GM19043 (cell line): ENCODE data around the gene STRADB.
"Not testable (repeated sequence)": the region's sequence is repeated elsewhere in the genome, so short reads cannot be mapped to it uniquely, and the experiment has no call there.

ENCODE experiments used
- ATAC-seq: cut with Tn5 transposase; IDR thresholded peaks from one replicate; pipeline ENCODE4 v1.9.1; 2021; ENCODE audit warnings: low read depth; ENCODE audit not compliant: unreplicated experiment

Gene STRADB

DNA sequence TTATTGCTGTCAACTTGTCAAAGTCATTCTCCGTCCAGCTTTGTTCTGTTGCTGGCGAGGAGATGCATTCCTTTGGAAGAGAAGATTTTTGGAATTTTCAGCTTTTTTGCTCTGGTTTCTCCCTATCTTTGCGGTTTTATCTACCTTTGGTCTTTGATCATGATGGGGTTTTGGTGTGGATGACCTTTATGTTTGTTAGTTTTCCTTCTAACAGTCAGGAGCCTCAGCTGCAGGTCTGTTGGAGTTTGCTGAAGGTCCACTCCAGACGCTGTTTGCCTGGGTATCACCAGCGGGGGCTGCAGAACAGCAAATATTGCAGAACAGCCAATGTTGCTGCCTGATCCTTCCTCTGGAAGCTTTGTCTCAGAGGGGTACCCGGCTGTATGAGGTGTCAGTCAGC lies 21.7 kb upstream of the STRADB start:
- ATAC-seq = not testable (repeated sequence)

GRCh38 chr2:201430322-201430721 lies 21.2 kb upstream of the STRADB start:
- ATAC-seq = not testable (repeated sequence)

DNA sequence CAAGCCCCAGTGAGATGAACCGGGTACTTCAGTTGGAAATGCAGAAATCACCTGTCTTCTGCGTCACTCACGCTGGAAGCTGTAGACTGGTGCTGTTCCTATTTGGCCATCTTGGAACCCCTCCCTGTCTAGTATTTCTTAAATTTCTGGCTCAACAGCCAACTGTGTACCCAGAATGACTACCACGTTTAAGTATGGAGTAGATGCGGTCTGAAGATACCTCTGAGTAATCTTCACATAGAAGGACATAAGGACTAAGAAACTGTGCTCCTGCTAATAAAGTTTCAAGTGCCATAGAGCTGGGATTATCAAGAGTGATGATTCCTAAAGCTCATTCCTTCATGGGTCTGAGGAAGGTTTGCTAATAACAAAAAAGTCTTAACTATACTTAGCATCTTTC lies 20.7 kb upstream of the STRADB start:
- ATAC-seq = no peak

DNA sequence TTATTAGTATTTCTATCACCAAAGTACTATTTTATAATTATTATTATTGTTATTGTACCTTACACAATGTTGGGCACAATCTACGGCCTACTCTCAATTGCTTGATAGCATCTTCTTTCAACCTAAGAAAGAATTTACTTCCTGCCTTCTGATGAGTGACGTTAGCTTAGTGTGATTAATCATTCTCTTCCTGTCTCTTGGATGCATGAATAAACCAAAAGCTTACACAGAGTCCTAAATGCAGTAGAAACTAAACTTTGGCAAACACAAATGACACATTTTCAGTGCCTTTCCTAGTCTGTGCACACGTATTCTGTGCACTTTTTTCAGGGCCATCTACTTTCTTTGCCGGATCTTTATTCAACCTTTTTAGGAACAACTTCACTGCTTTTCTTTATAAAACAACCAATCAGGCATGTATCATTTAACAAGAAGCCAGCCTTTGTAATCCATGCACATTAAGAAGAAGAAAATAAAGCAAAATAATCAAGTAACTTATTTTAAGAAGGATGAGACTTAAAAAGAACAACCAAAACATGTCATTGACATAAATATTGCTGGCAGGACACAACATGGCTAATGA lies 19.4 kb upstream of the STRADB start:
- ATAC-seq = no peak

DNA sequence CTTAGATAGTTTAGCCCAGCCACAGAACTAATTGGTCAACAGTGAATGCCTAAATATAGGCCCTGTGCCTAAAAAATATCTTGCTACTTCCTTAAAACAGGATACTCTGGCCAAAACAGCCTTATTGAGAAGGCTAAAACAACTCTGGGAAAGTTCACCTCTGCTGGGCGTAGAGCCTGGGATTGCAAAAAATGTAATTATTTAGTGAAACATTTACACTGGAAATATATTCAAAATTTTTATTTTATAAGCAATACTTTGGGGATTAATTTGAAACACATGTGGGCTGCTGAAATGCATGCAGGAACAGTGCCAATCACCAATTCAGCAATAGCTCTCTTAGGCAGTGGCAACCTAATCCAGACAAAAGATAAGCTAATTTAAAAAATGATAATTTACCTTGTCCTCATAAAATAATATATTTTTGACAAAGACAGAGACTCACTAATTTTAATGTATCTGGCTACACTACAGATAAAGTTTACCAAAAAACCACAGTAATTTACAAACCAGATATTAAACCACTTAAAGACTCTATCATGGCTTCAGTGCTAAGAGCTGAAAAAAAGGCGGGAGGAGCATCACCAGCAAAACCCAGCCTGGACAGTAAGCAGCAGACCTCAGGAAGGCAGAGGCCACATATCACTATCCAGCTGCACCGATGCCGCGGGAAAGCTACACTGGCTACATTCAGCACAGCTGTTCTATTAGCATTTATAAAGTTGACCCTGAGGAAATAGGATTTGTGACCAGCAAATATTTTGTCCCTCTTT lies 18.7 kb upstream of the STRADB start:
- no peak for ATAC-seq

DNA sequence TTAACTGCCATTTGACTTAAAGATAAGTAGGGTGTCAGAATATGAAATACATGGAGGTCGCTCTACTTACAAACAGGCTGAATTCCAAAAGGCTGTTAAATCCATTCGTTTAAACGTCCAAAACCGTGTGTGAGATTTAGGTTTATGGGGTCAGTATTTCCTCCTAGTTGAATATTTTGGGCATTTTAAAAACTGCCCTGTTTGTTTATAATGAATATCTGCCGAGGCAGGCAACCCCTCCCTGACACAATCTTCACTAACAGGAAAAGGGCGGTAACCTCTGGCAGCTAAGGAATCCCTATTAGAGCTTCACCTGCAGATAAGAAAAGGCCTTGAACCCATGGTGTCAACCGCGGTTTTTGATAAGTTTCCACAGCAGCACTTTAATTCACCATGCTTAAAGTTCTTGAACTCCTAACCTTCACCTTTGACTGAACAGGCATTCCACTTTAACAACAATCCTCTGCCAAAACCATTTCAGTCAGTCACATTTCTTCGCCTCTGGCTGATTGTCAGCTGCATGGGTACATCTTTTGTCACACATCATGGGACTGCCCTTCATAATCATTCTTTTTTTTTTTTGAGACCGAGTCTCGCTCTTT lies 18.0 kb upstream of the STRADB start:
- no peak for ATAC-seq

DNA sequence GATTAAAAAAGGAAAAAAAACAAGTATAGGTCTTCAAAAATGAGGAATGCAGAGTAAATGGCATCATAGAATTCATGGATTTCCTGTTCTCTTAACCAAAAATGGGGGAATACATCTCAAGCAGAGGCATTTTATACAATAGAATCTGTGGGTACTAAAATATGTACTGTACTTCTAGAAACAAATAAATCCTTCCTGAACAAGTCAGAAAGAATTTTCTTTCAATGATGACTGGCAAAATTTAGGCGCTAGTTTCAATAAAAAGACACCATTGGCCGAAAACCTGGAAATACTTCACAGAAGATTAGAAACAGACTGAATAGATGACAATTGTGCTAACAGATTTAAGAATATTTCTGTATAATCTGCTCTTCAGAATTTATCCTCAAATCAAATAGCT lies 15.4 kb upstream of the STRADB start:
- ATAC-seq = no peak

DNA sequence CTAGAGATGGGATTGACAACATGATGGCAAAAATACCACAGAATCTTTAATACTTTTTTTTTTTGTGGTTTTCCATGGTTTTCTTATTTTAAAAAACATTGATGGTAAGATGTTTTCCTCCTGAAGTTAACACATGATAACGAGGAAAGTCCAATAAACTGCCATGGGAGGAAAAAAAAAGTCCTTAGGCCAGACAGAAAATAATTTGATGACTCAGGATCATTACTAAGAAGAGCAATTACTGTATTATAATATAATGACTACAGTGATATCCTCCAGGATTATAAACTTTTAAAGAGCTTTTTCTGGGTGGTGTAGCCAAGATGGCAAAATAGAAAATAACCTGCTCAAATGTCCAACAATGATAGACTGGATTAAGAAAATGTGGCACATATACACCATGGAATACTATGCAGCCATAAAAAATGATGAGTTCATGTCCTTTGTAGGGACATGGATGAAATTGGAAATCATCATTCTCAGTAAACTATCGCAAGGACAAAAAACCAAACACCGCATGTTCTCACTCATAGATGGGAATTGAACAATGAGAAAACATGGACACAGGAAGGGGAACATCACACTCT lies 12.1 kb upstream of the STRADB start:
- ATAC-seq = not testable (repeated sequence)

GRCh38 chr2:201440182-201440581 lies 11.4 kb upstream of the STRADB start:
- ATAC-seq = no peak

- ATAC-seq = no peak
Measured at GRCh38 chr2:201441409-201441808, 10.1 kb upstream of the STRADB start.

DNA sequence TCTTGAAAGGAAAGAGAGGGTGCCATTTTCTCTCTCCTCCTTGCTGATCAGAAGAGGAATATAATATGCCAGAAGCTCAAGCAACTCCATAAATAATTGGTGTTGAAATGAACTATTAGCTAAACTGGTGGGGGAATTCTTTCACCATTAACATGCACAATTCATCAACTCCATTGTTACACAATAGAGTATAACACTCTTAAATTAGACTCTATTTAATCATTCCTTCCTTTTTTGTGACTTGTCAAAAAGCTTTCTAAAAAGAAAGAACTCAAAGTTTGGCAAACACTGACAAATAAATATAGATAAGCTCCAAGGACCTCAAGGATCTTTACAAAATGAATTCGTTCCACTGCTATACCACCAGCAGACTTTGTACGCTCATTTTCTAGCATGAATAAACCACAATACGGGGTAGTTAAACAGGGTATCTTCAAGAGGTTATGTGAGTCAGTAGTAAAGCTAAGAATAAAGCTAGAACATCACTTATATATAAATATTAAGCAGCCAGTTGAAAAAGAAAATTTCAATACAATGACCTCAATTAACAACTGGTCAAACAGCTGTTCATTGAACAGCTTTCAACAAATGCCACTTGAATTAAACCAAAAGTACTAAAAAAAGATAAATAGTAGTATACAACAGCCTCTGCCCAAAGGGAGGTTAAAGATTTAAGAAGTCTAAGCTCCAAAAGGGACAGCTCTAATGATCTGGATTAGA lies 6.6 kb upstream of the STRADB start:
- ATAC-seq = no peak

DNA sequence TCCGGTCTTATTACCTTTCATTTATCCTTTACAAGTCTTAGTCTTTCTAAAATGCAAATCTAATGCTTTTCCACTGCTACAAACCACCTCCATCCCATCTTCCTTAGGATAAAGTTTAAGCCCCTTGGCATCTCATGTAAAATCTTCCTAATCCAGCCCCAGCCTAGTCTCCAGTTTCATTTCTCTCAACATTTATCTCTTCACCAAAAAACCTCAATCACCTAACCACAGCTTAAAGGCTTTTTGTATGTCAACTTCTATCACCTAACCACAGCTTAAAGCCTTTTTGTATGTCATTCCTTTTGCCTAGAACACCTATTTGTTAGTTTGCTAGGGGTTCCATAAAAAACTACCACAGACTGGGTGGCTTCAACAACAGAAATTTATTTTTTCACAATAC lies 4.5 kb upstream of the STRADB start:
- ATAC-seq = no peak

GRCh38 chr2:201448061-201448460 lies 3.5 kb upstream of the STRADB start:
- ATAC-seq = no peak

DNA sequence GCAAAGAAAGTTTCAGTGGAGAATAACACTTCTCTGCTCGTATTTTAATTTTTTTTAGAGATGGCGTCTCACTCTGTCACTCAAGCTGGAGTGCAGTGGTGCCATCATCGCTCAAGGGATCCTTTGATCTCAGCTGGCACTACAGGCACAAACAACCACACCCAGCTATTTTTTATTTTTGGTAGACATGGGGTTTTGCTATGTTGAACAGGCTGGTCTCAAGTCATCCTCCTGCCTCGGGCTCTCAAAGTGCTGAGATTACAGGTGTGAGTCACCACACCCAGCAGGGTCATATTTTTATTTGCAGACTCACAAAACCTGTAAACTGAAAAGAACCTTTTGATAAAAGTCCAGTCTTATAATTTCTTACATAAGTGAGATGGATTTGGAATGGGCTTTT lies 2.8 kb upstream of the STRADB start:
- no peak for ATAC-seq

GRCh38 chr2:201450954-201451291 lies 617 bp upstream of the STRADB start:
- peak; percentile 13 for ATAC-seq

DNA sequence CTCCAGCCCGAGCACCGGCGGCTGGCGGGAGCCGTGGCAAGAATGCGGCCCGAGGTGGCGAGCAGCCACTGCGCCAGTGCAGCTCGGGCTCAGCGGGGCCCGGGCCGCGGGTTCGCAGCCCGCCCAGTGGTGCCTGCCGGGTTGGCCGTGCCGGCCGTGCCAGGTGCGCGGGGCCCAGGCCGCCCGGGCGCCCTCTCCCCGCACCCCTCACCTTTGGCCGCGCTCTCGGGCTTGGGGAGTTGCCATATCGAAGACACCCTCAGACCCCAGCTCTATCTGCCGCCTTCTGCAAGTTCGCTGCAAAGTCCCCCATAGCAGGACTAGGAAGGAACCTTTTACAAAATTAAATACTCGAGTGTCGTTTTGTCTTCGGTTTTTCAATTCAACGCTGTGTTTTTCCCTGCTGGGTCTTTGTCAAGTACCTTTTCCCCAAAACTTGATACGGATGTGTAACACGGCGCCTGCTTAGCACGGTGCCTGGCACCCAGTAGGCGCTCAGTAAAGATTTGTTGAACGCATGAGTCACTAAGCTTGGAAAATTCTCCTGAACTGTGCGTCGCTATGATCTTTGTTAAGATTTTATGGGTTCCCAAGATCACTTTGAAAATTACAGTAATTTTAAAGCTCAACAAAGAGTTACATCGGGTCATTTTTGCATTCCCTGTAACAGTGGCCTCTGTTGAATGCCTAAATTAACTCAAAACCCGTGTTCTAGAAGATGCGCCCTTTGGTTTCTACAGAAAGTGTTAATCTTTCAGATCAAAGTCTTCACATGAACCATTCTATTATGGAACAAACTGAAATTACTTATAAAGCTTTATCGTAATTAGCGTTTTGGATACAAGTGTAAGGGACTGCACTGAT lies 750 bp downstream of the STRADB start:
- ATAC-seq = no peak

DNA sequence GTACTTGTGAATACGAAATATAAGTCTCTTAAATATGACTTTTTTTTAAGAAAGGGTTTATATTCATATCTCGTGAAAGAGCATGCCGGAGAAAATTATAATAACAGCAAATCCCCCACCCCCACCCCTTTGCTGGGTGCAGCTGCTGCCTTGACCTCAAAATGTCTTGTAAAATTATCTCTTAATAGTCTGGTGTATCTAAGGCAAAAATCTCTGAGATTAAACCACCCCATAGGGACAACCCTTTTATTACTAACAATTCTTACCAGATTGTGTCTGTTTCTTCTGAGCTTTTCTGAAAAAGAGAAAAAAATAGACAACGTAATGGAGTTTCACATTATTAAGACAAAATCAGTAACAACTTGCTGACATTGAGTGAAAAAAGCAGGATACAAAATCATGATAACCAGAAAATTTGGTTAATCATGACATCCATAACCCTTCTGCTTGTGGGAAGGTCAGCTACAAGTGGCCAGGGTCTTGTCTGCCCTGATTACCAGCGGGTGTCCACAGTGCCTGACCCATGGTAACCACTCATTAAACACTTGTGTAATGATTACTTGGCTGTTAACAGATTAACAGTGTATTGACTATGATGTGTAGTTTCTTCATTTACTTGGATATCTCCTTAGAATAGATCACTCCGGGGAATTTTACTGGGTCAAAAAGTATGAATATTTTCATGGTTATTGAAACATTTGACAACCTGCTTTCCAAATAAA lies 1.5 kb downstream of the STRADB start:
- ATAC-seq = no peak

DNA sequence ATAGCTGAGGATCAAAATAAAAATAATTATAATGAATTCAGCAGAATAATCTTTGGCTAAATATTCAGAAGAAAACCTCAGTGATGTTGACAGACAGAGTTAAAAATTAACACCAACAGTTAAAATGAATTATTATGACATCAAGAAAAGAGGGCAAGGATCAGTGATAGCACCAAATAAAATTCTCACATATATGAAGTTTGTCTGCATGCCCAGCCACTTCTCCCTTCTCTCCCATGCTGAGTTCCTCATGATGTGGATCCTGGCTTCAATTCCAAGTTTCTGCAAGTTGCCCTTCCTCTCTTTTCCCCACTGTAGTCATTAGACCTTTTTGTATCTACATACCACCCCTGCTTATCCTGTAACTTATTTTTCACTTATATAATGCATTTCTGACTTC lies 6.8 kb downstream of the STRADB start:
- ATAC-seq = no peak

DNA sequence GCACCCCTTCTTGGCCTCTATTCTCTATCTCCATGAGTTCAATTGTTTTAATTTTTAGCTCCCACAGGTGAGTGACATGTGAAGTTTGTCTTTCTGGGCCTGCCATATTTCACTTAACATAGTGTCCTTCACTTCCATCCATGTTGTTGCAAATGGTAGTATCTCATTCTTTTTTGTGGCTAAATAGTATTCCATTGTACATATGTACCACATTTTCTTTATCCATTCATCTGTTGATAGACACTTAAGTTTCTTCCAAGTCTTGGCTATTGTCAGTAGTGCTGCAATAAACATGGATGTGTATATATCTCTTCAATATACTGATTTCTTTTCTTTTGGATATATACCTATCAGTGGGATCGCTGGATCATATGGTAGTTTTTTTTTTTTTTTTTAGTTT lies 9.0 kb downstream of the STRADB start:
- no peak for ATAC-seq

DNA sequence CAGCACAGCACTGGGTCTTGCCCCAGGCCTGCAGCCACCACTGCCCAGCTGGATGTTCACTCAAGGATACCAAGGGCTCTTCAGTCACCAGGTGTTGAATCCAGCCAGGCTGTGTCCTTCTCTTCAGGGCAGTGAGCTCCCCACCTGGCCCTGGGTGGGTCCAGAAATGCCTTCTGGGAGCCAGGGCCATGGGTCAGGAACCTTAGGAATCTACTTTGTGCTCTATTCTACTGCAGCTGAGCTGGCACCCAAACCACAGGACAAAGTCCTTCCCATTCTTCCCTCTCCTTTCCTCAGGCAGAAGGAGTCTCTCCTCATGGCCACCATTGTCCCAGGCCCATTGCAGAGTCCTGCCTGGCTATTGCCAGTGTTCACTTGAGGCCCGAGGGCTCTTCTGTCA lies 13.0 kb downstream of the STRADB start:
- no peak for ATAC-seq
